Gastroesophageal sphincter (tissue), 4 donors: ENCODE data around the gene MGAT2. TPM values are rescaled to one million over a fixed set of nuclear protein-coding genes. Genes with fewer than 3 reads are reported as not detected.

Experiments
- ATAC-seq: fragments of 150-250 bp; one replicate; pipeline ENCODE4 v1.9.1; 2016; ENCODE audit warnings: mild to moderate bottlenecking, moderate library complexity
- H3K27ac ChIP-seq, 4 donors: fragments of 200-600 bp; sonication (generic) in 3 of 4; 1 replicate in 3 of 4; 2 replicates in 1 of 4; pipeline ENCODE4 v1.5.1; 2016 to 2019
- H3K27me3 ChIP-seq: fragments of 200-600 bp; sonication (generic); one replicate; pipeline ENCODE4 v1.5.1; 2019
- H3K36me3 ChIP-seq, 2 donors: fragments of 200-600 bp; sonication (generic); one replicate each; pipeline ENCODE4 v1.5.1; 2019; ENCODE audit warnings: control low read depth in 1 of 2
- H3K4me1 ChIP-seq, 3 donors: fragments of 200-600 bp; sonication (generic); 1 replicate in 2 of 3; 2 replicates in 1 of 3; pipeline ENCODE4 v1.5.1; 2016 to 2019; ENCODE audit warnings: control low read depth in 2 of 3
- H3K4me3 ChIP-seq, 2 donors: fragments of 200-600 bp; sonication (generic); one replicate each; pipeline ENCODE4 v1.5.1; 2019; ENCODE audit warnings: mild to moderate bottlenecking in 1 of 2, moderate library complexity in 1 of 2
- H3K9me3 ChIP-seq, 3 donors: fragments of 200-600 bp; sonication (generic); one replicate each; pipeline ENCODE4 v1.5.1; 2017 to 2019; ENCODE audit warnings: control low read depth in 2 of 3
- CTCF ChIP-seq, 4 experiments: fragments of 200-600 bp in 2 of 4; fragments of 450-650 bp in 2 of 4; sonication (generic) in 1 of 4; IDR thresholded peaks; one replicate each; pipeline ENCODE4 v1.5.1; 2017 to 2019; ENCODE audit warnings: antibody characterized with exemption in 4 of 4, mild to moderate bottlenecking in 2 of 4, moderate library complexity in 2 of 4
- EP300 ChIP-seq: sonication (generic); formaldehyde crosslinking; IDR thresholded peaks from one replicate; pipeline ENCODE4 v1.6.1; 2017; ENCODE audit warnings: antibody characterized with exemption, mild to moderate bottlenecking
- POLR2A ChIP-seq, 2 donors: fragments of 450-650 bp; IDR thresholded peaks; one replicate each; pipeline ENCODE4 v1.6.1; 2017; ENCODE audit warnings: antibody characterized with exemption in 2 of 2, mild to moderate bottlenecking in 2 of 2, moderate library complexity in 1 of 2
- POLR2AphosphoS5 ChIP-seq: sonication (generic); formaldehyde crosslinking; IDR thresholded peaks from one replicate; pipeline ENCODE4 v1.6.1; 2017; ENCODE audit warnings: antibody characterized with exemption
- whole genome bisulfite sequencing, 2 donors: methylation state at CpG; one replicate each; pipeline ENCODE4 v1.1.5; 2018; ENCODE audit warnings: low coverage in 1 of 2; 5-methylcytosine and 5-hydroxymethylcytosine counted together
- total RNA-seq, 4 donors: library from RNA; depleted of rRNA; stranded (reverse); fragments of >200 nt; gene quantifications; one replicate each; pipeline ENCODE4 v1.1.0, GENCODE V29; 2016

MGAT2 gene
- total RNA-seq, result 10 to 100 TPM; 17.4 to 29.8 (median 23.0) TPM

DNA sequence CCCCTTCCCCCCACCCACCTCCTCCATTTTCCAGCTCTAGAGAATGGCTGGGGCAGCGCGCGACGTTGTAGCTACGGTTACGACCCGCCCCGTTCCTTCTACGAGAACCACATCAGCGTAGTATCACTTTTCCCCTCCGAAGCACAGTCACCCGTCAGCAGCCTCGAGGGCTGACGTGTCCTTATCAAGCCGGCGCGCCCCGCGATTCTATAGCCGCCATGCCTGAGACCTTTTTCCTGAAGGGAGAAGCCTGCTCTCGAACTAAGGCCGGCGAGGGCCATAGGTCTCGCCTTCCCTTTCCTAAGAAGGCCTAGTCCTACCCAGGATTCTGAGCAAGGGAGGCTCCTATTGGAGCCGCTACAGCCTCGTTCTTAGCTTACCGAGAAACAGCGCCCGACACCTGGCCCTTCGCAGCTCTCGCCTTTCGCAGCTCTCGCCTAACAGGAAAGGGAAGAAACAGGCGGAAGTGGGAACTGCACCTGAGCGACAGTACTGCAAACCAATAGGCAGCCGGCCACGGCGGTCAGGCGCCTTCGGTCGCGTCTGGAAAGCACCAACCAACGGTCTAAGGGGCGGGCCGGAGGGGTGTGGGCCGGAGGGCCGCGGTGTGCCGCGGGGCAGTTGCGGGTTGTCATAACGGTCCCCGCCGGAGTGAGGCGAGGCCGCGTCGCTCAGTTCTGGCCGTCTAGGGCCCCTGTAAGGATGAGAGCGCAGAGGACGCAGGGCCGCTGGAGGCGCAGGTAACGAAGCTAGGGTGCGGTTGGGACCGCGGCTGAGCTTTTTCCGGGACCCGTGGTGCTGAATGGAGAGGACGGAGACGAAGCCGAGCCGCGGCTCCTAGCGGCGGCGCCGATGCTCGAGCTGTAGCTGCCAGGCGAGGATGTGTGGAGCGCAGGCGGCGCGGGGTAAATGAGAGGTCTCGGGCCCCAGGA, at the start of gene MGAT2, which contains the start of gene RPL36AL:
MGAT2 (plus strand) TSS at position 618 of the 932 bp plus-strand sequence. CDS start 470 bp downstream, outside the sequence.
RPL36AL (minus strand) TSS at position 445 of the 932 bp plus-strand sequence. CDS start 1,522 bp downstream, outside the sequence.
- Histone ChIP-seq H3K36me3 (peaks cover 0 to 39% of the 10 kb centered on the region in 2 donors), H3K9me3 (no peaks in the 10 kb centered on the region), H3K27me3 (no peaks in the 10 kb centered on the region), H3K27ac (peak within 1 kb of the TSS; percentile 89 to 95 (median 92)), H3K4me3 (peak within 1 kb of the TSS; percentile 78 to 86), H3K4me1 (peaks cover 5 to 59% (median 21%) of the 10 kb centered on the region in 3 donors)
- TF ChIP-seq CTCF (IDR thresholded peaks at IDR 0.05) (peak in 3 of 4 experiments; percentile 21 to 52 (median 32)), POLR2AphosphoS5 (peak; percentile 98), EP300 (no peak), POLR2A (IDR thresholded peaks at IDR 0.05) (peak; percentile 92 to 93)
- ATAC-seq, result peak; percentile 100
- 0% methylated on average over 26 of the region's 85 CpGs; no CpG with 5 or more reads in 1 of the 2 donors for whole genome bisulfite sequencing, 2 donors

DNA sequence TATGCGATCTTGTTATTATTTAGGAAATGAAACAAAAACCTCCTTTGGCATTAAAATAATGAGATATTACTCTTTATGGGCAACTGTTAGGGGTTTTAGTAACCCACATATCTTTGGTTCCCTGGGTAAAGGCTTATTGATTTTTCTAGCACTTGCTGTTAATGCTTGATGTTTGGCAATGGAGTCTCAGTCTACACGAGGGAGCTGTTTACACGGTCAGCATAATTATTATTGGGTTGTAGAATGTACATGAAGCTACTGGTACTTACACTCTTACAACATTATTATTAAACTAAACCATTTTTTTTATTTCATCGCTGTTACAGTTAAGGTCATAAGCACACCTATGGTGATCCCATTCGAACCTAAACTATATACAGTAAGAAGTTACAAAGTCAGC, 46.6 kb upstream of the MGAT2 start:
- H3K27ac ChIP-seq, result no peak overlapping the region
- peaks cover 0 to 52% of the 10 kb centered on the region in 2 donors for H3K36me3 ChIP-seq
- H3K4me3 ChIP-seq, result no peak overlapping the region
- no peaks in the 10 kb centered on the region for H3K27me3 ChIP-seq
- TF ChIP-seq POLR2A (IDR thresholded peaks at IDR 0.05), result no peak
- no peak for TF ChIP-seq EP300
- TF ChIP-seq POLR2AphosphoS5, result no peak
- TF ChIP-seq CTCF (IDR thresholded peaks at IDR 0.05), result no peak
- ATAC-seq, result no peak
- no peaks in the 10 kb centered on the region for H3K4me1 ChIP-seq
- no peaks in the 10 kb centered on the region for H3K9me3 ChIP-seq
- WGBS, 2 donors, result 87 to 97% methylated on average over 5 of the region's 5 CpGs

- Histone ChIP-seq H3K4me1 (peaks cover 0 to 13% (median 0%) of the 10 kb centered on the region in 3 donors), H3K36me3 (peaks cover 0 to 58% of the 10 kb centered on the region in 2 donors), H3K9me3 (no peaks in the 10 kb centered on the region), H3K4me3 (no peak overlapping the region), H3K27me3 (no peaks in the 10 kb centered on the region), H3K27ac (no peak overlapping the region)
- no peak for TF ChIP-seq POLR2A (IDR thresholded peaks at IDR 0.05)
- no peak for TF ChIP-seq EP300
- TF ChIP-seq CTCF (IDR thresholded peaks at IDR 0.05), result no peak
- TF ChIP-seq POLR2AphosphoS5, result no peak
- 93 to 100% methylated on average over 1 of the region's 1 CpG for WGBS, 2 donors
- ATAC-seq, result no peak
Measured at GRCh38 chr14:49578141-49578540, 42.5 kb upstream of the MGAT2 start.

GRCh38 chr14:49579841-49580240, 40.8 kb upstream of the MGAT2 start:
- Histone ChIP-seq H3K9me3 (no peaks in the 10 kb centered on the region), H3K36me3 (peaks cover 0 to 55% of the 10 kb centered on the region in 2 donors), H3K4me3 (no peak overlapping the region), H3K27ac (no peak overlapping the region), H3K4me1 (peaks cover 5 to 30% (median 6%) of the 10 kb centered on the region in 3 donors), H3K27me3 (no peaks in the 10 kb centered on the region)
- TF ChIP-seq CTCF (IDR thresholded peaks at IDR 0.05) (no peak), EP300 (no peak), POLR2A (IDR thresholded peaks at IDR 0.05) (no peak), POLR2AphosphoS5 (no peak)
- 91 to 93% methylated on average over 2 of the region's 2 CpGs for WGBS, 2 donors
- no peak for ATAC-seq
